DND-41 (cell line): ENCODE results near the gene XKR3.
"Not testable (repeated sequence)": the region's sequence is repeated elsewhere in the genome, so short reads cannot be mapped to it uniquely, and the experiment has no call there.

Experiments
- EZH2 ChIP-seq: IDR thresholded peaks from 3 replicates; pipeline ENCODE4 v1.6.1; 2012; ENCODE audit warnings: borderline replicate concordance, low read depth, mild to moderate bottlenecking, moderate library complexity, low read length, inconsistent platforms; ENCODE audit not compliant: severe bottlenecking
- TF ChIP-seq, protein P1 (sequence below): IDR thresholded peaks from 2 replicates; pipeline ENCODE4 v1.5.1; 2012; ENCODE audit warnings: borderline replicate concordance, low read length, moderate library complexity, mild to moderate bottlenecking; ENCODE audit not compliant: poor library complexity, severe bottlenecking; ENCODE audit errors: extremely low read depth

DNA sequence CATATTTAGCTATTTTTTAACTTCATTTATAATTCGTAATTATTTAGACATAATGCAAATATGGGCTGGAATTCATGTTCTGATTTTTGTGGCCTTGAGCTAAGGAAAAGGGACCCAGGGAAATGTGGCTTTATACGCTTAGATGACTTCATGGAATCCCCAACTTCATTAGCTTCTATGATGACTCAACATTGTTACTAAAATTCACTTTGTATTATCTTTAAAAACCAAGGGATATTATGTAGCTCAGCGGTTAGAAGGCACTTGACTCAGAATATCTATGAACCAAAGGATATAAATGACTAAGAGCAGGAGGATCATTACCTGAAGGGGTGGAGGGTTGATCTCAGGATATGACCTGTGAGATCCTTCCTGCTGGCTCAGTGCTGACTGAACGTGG, 64.8 kb downstream of the XKR3 start:
- TF ChIP-seq, protein P1, sequence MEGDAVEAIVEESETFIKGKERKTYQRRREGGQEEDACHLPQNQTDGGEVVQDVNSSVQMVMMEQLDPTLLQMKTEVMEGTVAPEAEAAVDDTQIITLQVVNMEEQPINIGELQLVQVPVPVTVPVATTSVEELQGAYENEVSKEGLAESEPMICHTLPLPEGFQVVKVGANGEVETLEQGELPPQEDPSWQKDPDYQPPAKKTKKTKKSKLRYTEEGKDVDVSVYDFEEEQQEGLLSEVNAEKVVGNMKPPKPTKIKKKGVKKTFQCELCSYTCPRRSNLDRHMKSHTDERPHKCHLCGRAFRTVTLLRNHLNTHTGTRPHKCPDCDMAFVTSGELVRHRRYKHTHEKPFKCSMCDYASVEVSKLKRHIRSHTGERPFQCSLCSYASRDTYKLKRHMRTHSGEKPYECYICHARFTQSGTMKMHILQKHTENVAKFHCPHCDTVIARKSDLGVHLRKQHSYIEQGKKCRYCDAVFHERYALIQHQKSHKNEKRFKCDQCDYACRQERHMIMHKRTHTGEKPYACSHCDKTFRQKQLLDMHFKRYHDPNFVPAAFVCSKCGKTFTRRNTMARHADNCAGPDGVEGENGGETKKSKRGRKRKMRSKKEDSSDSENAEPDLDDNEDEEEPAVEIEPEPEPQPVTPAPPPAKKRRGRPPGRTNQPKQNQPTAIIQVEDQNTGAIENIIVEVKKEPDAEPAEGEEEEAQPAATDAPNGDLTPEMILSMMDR: not testable (repeated sequence)
- not testable (repeated sequence) for TF ChIP-seq EZH2
